ENCODE results near the gene TBC1D2B. TPM values are rescaled to one million over a fixed set of nuclear protein-coding genes. Genes with fewer than 3 reads are reported as not detected.

Gene TBC1D2B
- total RNA-seq, 1 donor from 2014 or later = 49.6 TPM

DNA sequence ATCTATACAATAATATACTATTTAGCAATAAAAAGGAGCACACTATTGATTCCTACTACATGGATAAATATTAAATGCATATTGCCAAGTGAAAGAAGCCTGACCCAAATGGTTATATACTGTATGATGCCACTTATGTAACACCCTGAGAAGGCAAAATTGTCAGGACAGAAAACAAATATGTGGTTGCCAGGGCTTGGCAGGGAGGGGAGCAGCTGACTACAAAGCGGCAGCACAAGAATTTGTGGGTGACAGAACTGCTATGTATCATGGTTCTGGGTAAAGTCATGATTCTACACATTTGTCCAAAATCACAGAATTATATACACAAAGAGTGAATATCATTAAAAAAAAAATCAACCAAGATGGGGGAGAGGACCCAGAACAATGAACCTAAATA, 22.5 kb downstream of the TBC1D2B start:
- DNase-seq (ENCODE audit: low spot score) = no peak

DNA sequence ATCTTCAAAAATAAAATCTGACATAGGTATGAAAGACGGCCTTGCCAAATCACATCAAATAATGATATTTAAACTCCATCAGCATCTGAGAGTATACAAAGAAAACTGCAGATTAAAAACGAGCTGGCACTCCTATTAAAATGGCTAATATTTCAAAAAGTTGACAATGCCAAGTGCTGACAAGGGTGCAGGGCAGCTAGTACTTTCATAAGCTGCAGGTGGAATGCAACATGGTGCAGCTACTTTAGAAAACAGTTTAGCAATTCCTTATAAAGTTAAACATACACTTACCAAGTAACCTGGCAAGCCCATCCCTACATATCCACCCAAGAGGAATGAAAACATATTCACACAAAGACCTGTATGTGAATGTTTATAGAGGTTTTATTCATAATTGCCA, 23.0 kb downstream of the TBC1D2B start:
- DNase-seq (ENCODE audit: low spot score) = no peak

GRCh38 chr15:78052545-78052944, 25.0 kb downstream of the TBC1D2B start:
- no peak for DNase-seq (ENCODE audit: low spot score)

- DNase-seq (ENCODE audit: low spot score) = peak; percentile 73
These were observed 25.5 kb downstream of the TBC1D2B start for GRCh38 chr15:78052001-78052401.

DNA sequence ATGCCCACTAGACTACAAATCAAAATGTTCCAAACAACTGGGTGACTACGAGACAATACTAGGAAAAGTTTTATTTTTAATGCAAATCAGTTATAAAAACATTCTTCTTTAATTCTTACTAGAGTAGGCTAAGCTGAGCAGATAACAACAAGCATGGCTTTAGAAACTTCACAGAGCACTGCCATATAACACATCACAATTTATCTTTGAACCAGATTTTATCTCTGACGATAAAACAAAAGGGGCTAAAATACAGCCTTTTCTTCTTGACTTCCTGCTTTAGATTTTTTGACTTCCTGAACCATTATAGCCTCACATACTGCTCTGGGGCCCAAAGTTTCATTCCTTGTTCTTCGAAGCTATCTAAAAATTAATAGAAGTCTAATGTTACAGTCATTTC, 25.9 kb downstream of the TBC1D2B start:
- DNase-seq (ENCODE audit: low spot score) = no peak

GRCh38 chr15:78050826-78051225, 26.7 kb downstream of the TBC1D2B start:
- no peak for DNase-seq (ENCODE audit: low spot score)

DNA sequence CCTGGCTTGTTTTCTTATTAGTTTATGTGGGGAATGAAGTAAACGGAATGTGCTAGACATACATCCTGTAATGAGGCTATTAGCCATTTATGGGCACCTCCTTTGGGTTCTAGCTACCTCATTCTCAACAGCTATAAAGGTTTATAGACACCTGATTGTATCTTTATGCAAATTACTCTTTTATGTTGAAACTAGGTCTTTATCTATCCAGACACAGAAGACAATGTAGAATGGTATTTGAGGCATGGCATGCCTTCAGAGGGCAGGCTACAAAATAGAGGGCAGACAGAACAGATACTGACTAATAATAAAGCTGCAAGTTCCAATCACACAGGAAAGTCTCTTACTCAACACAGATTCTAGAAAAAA, 27.1 kb downstream of the TBC1D2B start:
- DNase-seq (ENCODE audit: low spot score) = no peak

- peak; percentile 87 for DNase-seq (ENCODE audit: low spot score)
These were observed 27.6 kb downstream of the TBC1D2B start for GRCh38 chr15:78049691-78050440.

GRCh38 chr15:78048628-78048920, 28.9 kb downstream of the TBC1D2B start:
- no peak for DNase-seq (ENCODE audit: low spot score)

- DNase-seq (ENCODE audit: low spot score) = peak; percentile 90
These were observed 29.5 kb downstream of the TBC1D2B start for GRCh38 chr15:78047761-78048627.

DNA sequence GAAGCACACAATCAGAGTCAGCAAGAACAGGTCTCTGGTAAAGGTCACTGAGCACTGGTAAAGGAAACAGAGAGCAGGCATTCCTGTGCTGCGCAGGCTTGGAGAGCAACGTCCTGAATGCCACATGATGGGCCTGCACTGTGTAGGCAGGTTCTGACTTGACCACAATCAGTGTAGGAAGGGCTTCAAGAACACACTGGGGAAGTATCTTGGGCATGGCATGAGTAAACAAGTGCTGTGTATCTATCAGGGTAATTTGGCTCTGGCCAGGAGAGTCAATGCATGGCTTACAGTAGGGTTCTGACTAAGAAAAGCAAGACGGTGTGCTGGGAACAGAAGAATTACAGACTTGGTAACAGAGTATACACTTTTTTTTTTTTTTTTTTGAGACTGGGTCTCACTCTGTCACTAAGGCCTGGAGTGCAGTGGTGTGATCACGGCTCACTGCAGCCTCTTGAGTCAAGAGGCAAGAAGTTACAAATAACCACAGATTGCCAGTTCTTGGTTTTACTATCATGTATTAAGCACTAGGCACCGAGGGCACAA, 30.6 kb downstream of the TBC1D2B start:
- no peak for DNase-seq (ENCODE audit: low spot score)

- DNase-seq (ENCODE audit: low spot score) = no peak
These were observed 32.3 kb downstream of the TBC1D2B start for GRCh38 chr15:78045189-78045588.

- no peak for DNase-seq (ENCODE audit: low spot score)
These were observed 32.9 kb downstream of the TBC1D2B start for GRCh38 chr15:78044407-78045155.

- DNase-seq (ENCODE audit: low spot score) = no peak
These were observed 35.6 kb downstream of the TBC1D2B start for GRCh38 chr15:78041946-78042345.

GRCh38 chr15:78040653-78041244, 36.8 kb downstream of the TBC1D2B start:
- DNase-seq (ENCODE audit: low spot score) = no peak

- no peak for DNase-seq (ENCODE audit: low spot score)
These were observed 38.8 kb downstream of the TBC1D2B start for GRCh38 chr15:78038585-78039247.

GRCh38 chr15:78037779-78038305, 39.7 kb downstream of the TBC1D2B start:
- DNase-seq (ENCODE audit: low spot score) = no peak

GRCh38 chr15:78037328-78037727, 40.2 kb downstream of the TBC1D2B start:
- no peak for DNase-seq (ENCODE audit: low spot score)

DNA sequence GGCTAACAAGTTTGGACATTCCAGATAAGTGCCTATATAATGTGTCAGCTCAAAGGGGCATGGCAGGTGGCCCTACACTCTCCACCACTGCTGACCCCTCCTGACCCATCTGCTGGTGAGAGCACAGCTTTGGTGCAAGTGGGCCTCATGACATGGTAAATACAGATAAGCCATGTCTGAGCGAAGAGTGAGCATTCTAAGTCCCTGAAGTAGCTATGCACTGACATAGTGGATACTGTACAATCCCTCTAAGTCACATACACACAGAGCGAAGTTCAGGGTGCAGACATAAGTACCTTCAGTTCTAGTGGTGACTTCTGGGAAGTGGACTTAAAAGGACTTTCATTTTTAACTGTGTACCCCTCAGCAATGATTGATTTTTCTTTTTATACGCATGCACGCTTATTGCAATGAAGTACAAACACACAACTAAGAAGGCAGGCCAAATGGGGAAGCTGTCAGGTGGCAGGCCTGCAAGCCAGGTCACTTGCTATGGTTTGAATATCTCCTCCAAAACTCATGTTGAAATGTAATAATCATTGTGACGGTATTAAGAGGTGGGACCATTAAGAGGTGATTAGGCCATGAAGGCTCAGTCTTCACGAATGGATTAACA, 41.5 kb downstream of the TBC1D2B start:
- DNase-seq (ENCODE audit: low spot score) = no peak

GRCh38 chr15:78035321-78035751, 42.2 kb downstream of the TBC1D2B start:
- no peak for DNase-seq (ENCODE audit: low spot score)

Data from umbilical cord (tissue), 2 donors.